Measurements from ENCODE around the gene CMIP. TPM values are rescaled to one million over a fixed set of nuclear protein-coding genes. Genes with fewer than 3 reads are reported as not detected.

The CMIP gene
- polyA plus RNA-seq, 1 of the 3 experiments (the other 2 are of a cell fraction): 5.4 TPM

DNA sequence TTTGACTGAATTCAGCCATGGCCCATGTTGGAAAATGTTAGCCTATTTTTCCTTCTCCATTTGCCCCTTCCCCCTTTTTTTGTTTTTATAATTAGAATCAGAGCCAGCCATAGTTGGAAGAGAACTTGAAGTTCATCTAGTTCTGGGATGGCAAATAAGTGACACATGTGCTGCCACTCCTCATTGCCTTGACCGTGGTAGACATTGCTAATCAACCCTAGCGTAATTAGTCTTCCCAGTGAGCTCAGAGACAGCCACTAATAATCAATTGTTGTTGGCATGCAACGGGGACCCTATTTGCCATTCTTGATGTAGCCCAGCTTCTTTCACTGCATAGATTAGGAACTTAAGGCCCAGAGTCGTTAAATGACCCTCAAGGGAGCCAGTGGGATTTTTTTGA lies 16.6 kb downstream of the CMIP start:
- Histone ChIP-seq H3K9ac (no peak overlapping the region), H3K27me3 (ENCODE audit: insufficient read depth) (no peaks in the 10 kb centered on the region), H2AFZ (ENCODE audit: low read depth) (no peak overlapping the region), H3K4me1 (ENCODE audit: control insufficient read depth in 1 of 2, insufficient read depth in 2 of 2, low read depth in 1 of 2, low read length in 1 of 2) (no peaks in the 10 kb centered on the region; a peak in 1 of 4 replicates), H3K36me3 (replicated peaks in 1 of 2; ENCODE audit: control insufficient read depth in 1 of 2, insufficient read depth in 2 of 2, low read length in 1 of 2) (no peaks in the 10 kb centered on the region), H3K4me3 (ENCODE audit: low read depth in 2 of 2, low read length in 1 of 2) (no peak overlapping the region), H3K9me3 (no peaks in the 10 kb centered on the region), H4K20me1 (ENCODE audit: insufficient read depth) (peaks cover 41% of the 10 kb centered on the region), H3K27ac (ENCODE audit: low read depth in 2 of 2, low read length in 1 of 2) (no peak overlapping the region), H3K79me2 (ENCODE audit: insufficient read depth) (peaks cover 44% of the 10 kb centered on the region), H3F3A (replicated peaks; ENCODE audit: insufficient read depth) (no peaks in the 10 kb centered on the region), H3K9me2 (no peaks in the 10 kb centered on the region), H3K4me2 (no peak overlapping the region)
- no peak for TF ChIP-seq JUND (IDR thresholded peaks at IDR 0.05)
- TF ChIP-seq USF1 (IDR thresholded peaks at IDR 0.05; ENCODE audit: borderline replicate concordance, low read depth): no peak
- no peak for TF ChIP-seq CHD2 (IDR thresholded peaks at IDR 0.05; ENCODE audit: low read length, partially characterized antibody)
- no peak for TF ChIP-seq RAD21 (IDR thresholded peaks at IDR 0.05; ENCODE audit: low read length)
- no peak for TF ChIP-seq POLR2AphosphoS5 (IDR thresholded peaks at IDR 0.05; ENCODE audit: low read depth, low read length)
- TF ChIP-seq, protein P1, sequence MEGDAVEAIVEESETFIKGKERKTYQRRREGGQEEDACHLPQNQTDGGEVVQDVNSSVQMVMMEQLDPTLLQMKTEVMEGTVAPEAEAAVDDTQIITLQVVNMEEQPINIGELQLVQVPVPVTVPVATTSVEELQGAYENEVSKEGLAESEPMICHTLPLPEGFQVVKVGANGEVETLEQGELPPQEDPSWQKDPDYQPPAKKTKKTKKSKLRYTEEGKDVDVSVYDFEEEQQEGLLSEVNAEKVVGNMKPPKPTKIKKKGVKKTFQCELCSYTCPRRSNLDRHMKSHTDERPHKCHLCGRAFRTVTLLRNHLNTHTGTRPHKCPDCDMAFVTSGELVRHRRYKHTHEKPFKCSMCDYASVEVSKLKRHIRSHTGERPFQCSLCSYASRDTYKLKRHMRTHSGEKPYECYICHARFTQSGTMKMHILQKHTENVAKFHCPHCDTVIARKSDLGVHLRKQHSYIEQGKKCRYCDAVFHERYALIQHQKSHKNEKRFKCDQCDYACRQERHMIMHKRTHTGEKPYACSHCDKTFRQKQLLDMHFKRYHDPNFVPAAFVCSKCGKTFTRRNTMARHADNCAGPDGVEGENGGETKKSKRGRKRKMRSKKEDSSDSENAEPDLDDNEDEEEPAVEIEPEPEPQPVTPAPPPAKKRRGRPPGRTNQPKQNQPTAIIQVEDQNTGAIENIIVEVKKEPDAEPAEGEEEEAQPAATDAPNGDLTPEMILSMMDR (IDR thresholded peaks at IDR 0.05): no peak
- no peak for TF ChIP-seq TAF1 (IDR thresholded peaks at IDR 0.05; ENCODE audit: borderline replicate concordance, low read depth, low read length)
- no peak for TF ChIP-seq EP300 (IDR thresholded peaks at IDR 0.05; ENCODE audit: borderline replicate concordance in 1 of 2, low read depth in 1 of 2, low read length in 1 of 2)
- TF ChIP-seq EZH2phosphoT487 (IDR thresholded peaks at IDR 0.05; ENCODE audit: borderline replicate concordance, low read depth): no peak
- no peak for TF ChIP-seq FOSL2 (IDR thresholded peaks at IDR 0.05; ENCODE audit: borderline replicate concordance, low read depth)
- TF ChIP-seq, protein P2, sequence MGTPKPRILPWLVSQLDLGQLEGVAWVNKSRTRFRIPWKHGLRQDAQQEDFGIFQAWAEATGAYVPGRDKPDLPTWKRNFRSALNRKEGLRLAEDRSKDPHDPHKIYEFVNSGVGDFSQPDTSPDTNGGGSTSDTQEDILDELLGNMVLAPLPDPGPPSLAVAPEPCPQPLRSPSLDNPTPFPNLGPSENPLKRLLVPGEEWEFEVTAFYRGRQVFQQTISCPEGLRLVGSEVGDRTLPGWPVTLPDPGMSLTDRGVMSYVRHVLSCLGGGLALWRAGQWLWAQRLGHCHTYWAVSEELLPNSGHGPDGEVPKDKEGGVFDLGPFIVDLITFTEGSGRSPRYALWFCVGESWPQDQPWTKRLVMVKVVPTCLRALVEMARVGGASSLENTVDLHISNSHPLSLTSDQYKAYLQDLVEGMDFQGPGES (IDR thresholded peaks at IDR 0.05; ENCODE audit: low read depth, low read length): no peak
- TF ChIP-seq, protein P3, sequence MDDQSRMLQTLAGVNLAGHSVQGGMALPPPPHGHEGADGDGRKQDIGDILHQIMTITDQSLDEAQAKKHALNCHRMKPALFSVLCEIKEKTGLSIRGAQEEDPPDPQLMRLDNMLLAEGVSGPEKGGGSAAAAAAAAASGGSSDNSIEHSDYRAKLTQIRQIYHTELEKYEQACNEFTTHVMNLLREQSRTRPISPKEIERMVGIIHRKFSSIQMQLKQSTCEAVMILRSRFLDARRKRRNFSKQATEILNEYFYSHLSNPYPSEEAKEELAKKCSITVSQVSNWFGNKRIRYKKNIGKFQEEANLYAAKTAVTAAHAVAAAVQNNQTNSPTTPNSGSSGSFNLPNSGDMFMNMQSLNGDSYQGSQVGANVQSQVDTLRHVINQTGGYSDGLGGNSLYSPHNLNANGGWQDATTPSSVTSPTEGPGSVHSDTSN (IDR thresholded peaks at IDR 0.05): no peak
- TF ChIP-seq GATA2 (CRISPR knock-in tag; IDR thresholded peaks at IDR 0.05): no peak
- no peak for TF ChIP-seq FOXJ3 (CRISPR knock-in tag; IDR thresholded peaks at IDR 0.05)
- TF ChIP-seq ELF1 (IDR thresholded peaks at IDR 0.05): no peak
- TF ChIP-seq RXRA (IDR thresholded peaks at IDR 0.05; ENCODE audit: borderline replicate concordance, low read depth): no peak
- TF ChIP-seq NFIC (IDR thresholded peaks at IDR 0.05; ENCODE audit: borderline replicate concordance): no peak
- no peak for TF ChIP-seq TCF12 (IDR thresholded peaks at IDR 0.05)
- TF ChIP-seq NRF1 (IDR thresholded peaks at IDR 0.05; ENCODE audit: low read depth, low read length): no peak
- no peak for TF ChIP-seq RFX5 (IDR thresholded peaks at IDR 0.05; ENCODE audit: low read length)
- no peak for DNase-seq
- POLR2A ChIA-PET: no interaction called here
- CTCF ChIA-PET: no interaction called here
- 96% methylated on average over 4 of the region's 4 CpGs for WGBS (ENCODE audit: low lambda C conversion rate)

Measured in SK-N-SH (cell line).